ENCODE measurements around the gene SPTB.

Gene SPTB

GRCh38 chr14:64885559-64885958 is 5.9 kb upstream of the SPTB start:
- Histone ChIP-seq H3K27me3 (ENCODE audit: control insufficient read depth, insufficient read depth, low read length) (peaks cover 28% of the 10 kb centered on the region), H3K9ac (ENCODE audit: low read depth, low read length) (no peak overlapping the region), H3K4me1 (ENCODE audit: control insufficient read depth, insufficient read depth, low read length) (no peaks in the 10 kb centered on the region)

GRCh38 chr14:64880221-64881121 is 764 bp upstream of the SPTB start:
- no peaks in the 10 kb centered on the region for H3K36me3 ChIP-seq (ENCODE audit: control insufficient read depth, insufficient read depth, low read length)
- no peaks in the 10 kb centered on the region for H3K9me3 ChIP-seq (ENCODE audit: control insufficient read depth, insufficient read depth, low read length)
- peaks cover 9% of the 10 kb centered on the region for H3K4me1 ChIP-seq (ENCODE audit: control insufficient read depth, insufficient read depth, low read length)
- H3K27ac ChIP-seq (ENCODE audit: low read depth, low read length): no peak overlapping the region
- peak overlapping the region; percentile 86 for H3K4me3 ChIP-seq (ENCODE audit: low read depth, low read length)
- peaks cover 66% of the 10 kb centered on the region for H3K27me3 ChIP-seq (ENCODE audit: control insufficient read depth, insufficient read depth, low read length)
- H3K9ac ChIP-seq (ENCODE audit: low read depth, low read length): peak overlapping the region; percentile 53; the same call in 1 of the 2 replicates

More at GRCh38 chr14:64885559-64885958, 5.9 kb upstream of the SPTB start:
- Histone ChIP-seq H3K4me3 (ENCODE audit: low read depth, low read length) (no peak overlapping the region), H3K9me3 (ENCODE audit: control insufficient read depth, insufficient read depth, low read length) (no peaks in the 10 kb centered on the region), H3K36me3 (ENCODE audit: control insufficient read depth, insufficient read depth, low read length) (no peaks in the 10 kb centered on the region), H3K27ac (ENCODE audit: low read depth, low read length) (no peak overlapping the region)

DNA sequence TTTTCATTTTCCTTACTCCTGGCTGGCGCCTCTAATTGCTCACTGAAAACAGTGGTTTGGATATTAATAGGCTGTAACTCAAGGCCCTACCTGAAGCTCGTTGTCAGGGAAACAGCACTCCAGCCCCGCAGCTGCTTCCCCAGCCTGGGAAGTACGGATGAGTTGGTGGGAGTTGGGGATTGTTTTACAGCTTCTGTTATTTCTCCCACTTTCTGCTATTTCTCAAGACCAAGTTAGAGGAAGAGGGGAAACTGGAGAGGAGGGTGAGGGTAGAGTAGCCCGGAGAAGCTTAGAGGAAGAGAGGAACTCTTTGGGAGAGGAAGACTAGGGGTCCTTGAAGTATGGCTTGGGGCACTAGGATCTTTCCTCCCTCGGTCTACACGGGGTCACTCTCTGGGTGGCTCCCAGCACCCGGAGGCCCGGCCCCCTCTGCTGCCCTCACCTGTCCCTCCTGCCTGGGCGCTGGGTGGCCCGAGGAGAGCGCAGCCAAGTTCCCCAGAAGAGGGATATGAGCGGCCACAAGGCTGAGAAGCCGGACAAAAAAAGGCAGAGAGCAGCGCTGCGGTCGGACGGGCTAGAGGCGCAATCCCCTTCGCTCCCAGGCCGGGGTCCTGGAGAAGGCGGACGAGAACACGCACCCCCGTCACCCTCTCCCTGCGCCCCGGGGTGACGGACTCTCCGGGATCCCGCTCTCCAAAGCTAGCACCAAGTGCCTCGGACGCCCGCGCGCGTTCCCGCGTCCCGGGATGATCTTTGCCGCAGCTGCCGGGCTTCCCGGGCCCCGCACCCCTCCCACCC is 671 bp downstream of the SPTB start:
- no peak overlapping the region for H3K9ac ChIP-seq (ENCODE audit: low read depth, low read length)
- peaks cover 9% of the 10 kb centered on the region for H3K4me1 ChIP-seq (ENCODE audit: control insufficient read depth, insufficient read depth, low read length)
- no peaks in the 10 kb centered on the region for H3K36me3 ChIP-seq (ENCODE audit: control insufficient read depth, insufficient read depth, low read length)
- peaks cover 72% of the 10 kb centered on the region for H3K27me3 ChIP-seq (ENCODE audit: control insufficient read depth, insufficient read depth, low read length)
- peak overlapping the region; percentile 86 for H3K4me3 ChIP-seq (ENCODE audit: low read depth, low read length)
- H3K9me3 ChIP-seq (ENCODE audit: control insufficient read depth, insufficient read depth, low read length): no peaks in the 10 kb centered on the region
- H3K27ac ChIP-seq (ENCODE audit: low read depth, low read length): no peak overlapping the region

GRCh38 chr14:64877846-64878245 is 1.9 kb downstream of the SPTB start:
- peaks cover 66% of the 10 kb centered on the region for H3K27me3 ChIP-seq (ENCODE audit: control insufficient read depth, insufficient read depth, low read length)
- peaks cover 9% of the 10 kb centered on the region for H3K4me1 ChIP-seq (ENCODE audit: control insufficient read depth, insufficient read depth, low read length)
- H3K9me3 ChIP-seq (ENCODE audit: control insufficient read depth, insufficient read depth, low read length): no peaks in the 10 kb centered on the region
- H3K27ac ChIP-seq (ENCODE audit: low read depth, low read length): no peak overlapping the region
- no peak overlapping the region for H3K4me3 ChIP-seq (ENCODE audit: low read depth, low read length)
- no peak overlapping the region for H3K9ac ChIP-seq (ENCODE audit: low read depth, low read length)
- H3K36me3 ChIP-seq (ENCODE audit: control insufficient read depth, insufficient read depth, low read length): no peaks in the 10 kb centered on the region

- Histone ChIP-seq H3K9ac (ENCODE audit: low read depth, low read length) (no peak overlapping the region), H3K36me3 (ENCODE audit: control insufficient read depth, insufficient read depth, low read length) (no peaks in the 10 kb centered on the region), H3K9me3 (ENCODE audit: control insufficient read depth, insufficient read depth, low read length) (no peaks in the 10 kb centered on the region), H3K27ac (ENCODE audit: low read depth, low read length) (no peak overlapping the region), H3K4me3 (ENCODE audit: low read depth, low read length) (no peak overlapping the region), H3K4me1 (ENCODE audit: control insufficient read depth, insufficient read depth, low read length) (peaks cover 9% of the 10 kb centered on the region), H3K27me3 (ENCODE audit: control insufficient read depth, insufficient read depth, low read length) (peaks cover 42% of the 10 kb centered on the region)
Observed at GRCh38 chr14:64875350-64875749, 4.4 kb downstream of the SPTB start.

- Histone ChIP-seq H3K27me3 (ENCODE audit: control insufficient read depth, insufficient read depth, low read length) (peaks cover 33% of the 10 kb centered on the region), H3K27ac (ENCODE audit: low read depth, low read length) (no peak overlapping the region), H3K36me3 (ENCODE audit: control insufficient read depth, insufficient read depth, low read length) (no peaks in the 10 kb centered on the region), H3K9me3 (ENCODE audit: control insufficient read depth, insufficient read depth, low read length) (no peaks in the 10 kb centered on the region), H3K4me1 (ENCODE audit: control insufficient read depth, insufficient read depth, low read length) (peaks cover 5% of the 10 kb centered on the region), H3K4me3 (ENCODE audit: low read depth, low read length) (no peak overlapping the region), H3K9ac (ENCODE audit: low read depth, low read length) (no peak overlapping the region)
Observed at GRCh38 chr14:64873506-64874219, 6.0 kb downstream of the SPTB start.

- Histone ChIP-seq H3K4me1 (ENCODE audit: control insufficient read depth, insufficient read depth, low read length) (no peaks in the 10 kb centered on the region; the same call in 1 of the 2 replicates), H3K9ac (ENCODE audit: low read depth, low read length) (no peak overlapping the region), H3K4me3 (ENCODE audit: low read depth, low read length) (no peak overlapping the region), H3K27me3 (ENCODE audit: control insufficient read depth, insufficient read depth, low read length) (peaks cover 10% of the 10 kb centered on the region; the same call in 1 of the 2 replicates), H3K27ac (ENCODE audit: low read depth, low read length) (no peak overlapping the region), H3K9me3 (ENCODE audit: control insufficient read depth, insufficient read depth, low read length) (no peaks in the 10 kb centered on the region), H3K36me3 (ENCODE audit: control insufficient read depth, insufficient read depth, low read length) (no peaks in the 10 kb centered on the region)
Observed at GRCh38 chr14:64871344-64871743, 8.4 kb downstream of the SPTB start.

GRCh38 chr14:64870160-64870559 is 9.5 kb downstream of the SPTB start:
- no peak overlapping the region for H3K9ac ChIP-seq (ENCODE audit: low read depth, low read length)
- H3K4me1 ChIP-seq (ENCODE audit: control insufficient read depth, insufficient read depth, low read length): peaks cover 10% of the 10 kb centered on the region
- H3K27me3 ChIP-seq (ENCODE audit: control insufficient read depth, insufficient read depth, low read length): peaks cover 2% of the 10 kb centered on the region; the same call in 1 of the 2 replicates
- no peak overlapping the region for H3K27ac ChIP-seq (ENCODE audit: low read depth, low read length)
- H3K4me3 ChIP-seq (ENCODE audit: low read depth, low read length): no peak overlapping the region
- H3K36me3 ChIP-seq (ENCODE audit: control insufficient read depth, insufficient read depth, low read length): no peaks in the 10 kb centered on the region
- H3K9me3 ChIP-seq (ENCODE audit: control insufficient read depth, insufficient read depth, low read length): no peaks in the 10 kb centered on the region

DNA sequence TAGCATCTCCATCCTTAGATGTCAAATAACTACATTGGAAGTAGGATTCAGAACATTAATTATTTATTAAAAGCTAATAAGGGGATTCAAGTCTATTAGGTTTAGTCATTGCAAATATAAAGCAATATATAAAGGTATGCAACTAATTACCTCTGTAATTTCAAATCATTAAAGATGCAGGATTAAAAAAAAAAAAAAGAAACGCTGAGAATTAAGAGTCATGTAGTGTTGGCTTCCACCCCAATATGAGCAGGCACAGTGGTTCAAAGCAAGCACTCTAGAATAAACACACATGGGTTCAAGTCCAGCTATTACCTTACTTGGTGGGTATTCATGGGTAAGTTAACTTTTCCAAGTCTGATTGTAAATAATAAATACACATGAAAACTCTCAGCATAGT is 10.9 kb downstream of the SPTB start:
- Histone ChIP-seq H3K27ac (ENCODE audit: low read depth, low read length) (no peak overlapping the region), H3K4me3 (ENCODE audit: low read depth, low read length) (no peak overlapping the region), H3K27me3 (ENCODE audit: control insufficient read depth, insufficient read depth, low read length) (no peaks in the 10 kb centered on the region), H3K9me3 (ENCODE audit: control insufficient read depth, insufficient read depth, low read length) (no peaks in the 10 kb centered on the region), H3K4me1 (ENCODE audit: control insufficient read depth, insufficient read depth, low read length) (peaks cover 13% of the 10 kb centered on the region), H3K36me3 (ENCODE audit: control insufficient read depth, insufficient read depth, low read length) (no peaks in the 10 kb centered on the region), H3K9ac (ENCODE audit: low read depth, low read length) (no peak overlapping the region)

GRCh38 chr14:64868379-64868778 is 11.3 kb downstream of the SPTB start:
- Histone ChIP-seq H3K36me3 (ENCODE audit: control insufficient read depth, insufficient read depth, low read length) (no peaks in the 10 kb centered on the region), H3K9me3 (ENCODE audit: control insufficient read depth, insufficient read depth, low read length) (no peaks in the 10 kb centered on the region), H3K27me3 (ENCODE audit: control insufficient read depth, insufficient read depth, low read length) (no peaks in the 10 kb centered on the region), H3K27ac (ENCODE audit: low read depth, low read length) (no peak overlapping the region), H3K4me3 (ENCODE audit: low read depth, low read length) (no peak overlapping the region), H3K4me1 (ENCODE audit: control insufficient read depth, insufficient read depth, low read length) (peaks cover 13% of the 10 kb centered on the region), H3K9ac (ENCODE audit: low read depth, low read length) (no peak overlapping the region)
